Vagina (tissue), 2 donors: ENCODE data around the gene PRELID3B.

ENCODE experiments used
- POLR2A ChIP-seq, 2 donors: fragments of 450-650 bp; IDR thresholded peaks; one replicate each; pipeline ENCODE4 v1.6.1; 2017; ENCODE audit warnings: antibody characterized with exemption in 2 of 2, mild to moderate bottlenecking in 2 of 2, moderate library complexity in 2 of 2
- POLR2AphosphoS5 ChIP-seq, 2 donors: sonication (generic); formaldehyde crosslinking; IDR thresholded peaks; one replicate each; pipeline ENCODE4 v1.9.0; 2017; ENCODE audit warnings: antibody characterized with exemption in 2 of 2, mild to moderate bottlenecking in 2 of 2, low read depth in 1 of 2; ENCODE audit not compliant: insufficient read depth in 1 of 2
- TF ChIP-seq, protein P1 (sequence below), 3 experiments: fragments of 450-650 bp in 2 of 3; fragments of 200-600 bp in 1 of 3; sonication (generic) in 1 of 3; IDR thresholded peaks; one replicate each; pipeline ENCODE4 v1.5.1; 2017 to 2019; ENCODE audit warnings: antibody characterized with exemption in 3 of 3, mild to moderate bottlenecking in 2 of 3, moderate library complexity in 2 of 3

DNA sequence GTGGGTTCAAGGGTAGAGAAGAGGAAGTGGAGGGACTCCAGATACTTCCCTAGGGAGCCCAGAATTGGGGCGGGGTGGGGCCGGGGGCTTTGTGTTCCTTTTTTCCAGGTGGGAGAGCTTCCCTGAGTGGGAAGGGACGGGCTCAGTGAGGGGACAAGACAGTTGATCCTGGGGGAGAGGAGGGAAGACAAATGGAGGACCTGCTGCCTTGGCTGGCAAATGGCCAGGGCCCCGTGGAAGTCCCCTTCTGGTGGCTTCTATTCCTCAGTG lies 38.2 kb downstream of the PRELID3B start:
- TF ChIP-seq, protein P1, sequence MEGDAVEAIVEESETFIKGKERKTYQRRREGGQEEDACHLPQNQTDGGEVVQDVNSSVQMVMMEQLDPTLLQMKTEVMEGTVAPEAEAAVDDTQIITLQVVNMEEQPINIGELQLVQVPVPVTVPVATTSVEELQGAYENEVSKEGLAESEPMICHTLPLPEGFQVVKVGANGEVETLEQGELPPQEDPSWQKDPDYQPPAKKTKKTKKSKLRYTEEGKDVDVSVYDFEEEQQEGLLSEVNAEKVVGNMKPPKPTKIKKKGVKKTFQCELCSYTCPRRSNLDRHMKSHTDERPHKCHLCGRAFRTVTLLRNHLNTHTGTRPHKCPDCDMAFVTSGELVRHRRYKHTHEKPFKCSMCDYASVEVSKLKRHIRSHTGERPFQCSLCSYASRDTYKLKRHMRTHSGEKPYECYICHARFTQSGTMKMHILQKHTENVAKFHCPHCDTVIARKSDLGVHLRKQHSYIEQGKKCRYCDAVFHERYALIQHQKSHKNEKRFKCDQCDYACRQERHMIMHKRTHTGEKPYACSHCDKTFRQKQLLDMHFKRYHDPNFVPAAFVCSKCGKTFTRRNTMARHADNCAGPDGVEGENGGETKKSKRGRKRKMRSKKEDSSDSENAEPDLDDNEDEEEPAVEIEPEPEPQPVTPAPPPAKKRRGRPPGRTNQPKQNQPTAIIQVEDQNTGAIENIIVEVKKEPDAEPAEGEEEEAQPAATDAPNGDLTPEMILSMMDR (IDR thresholded peaks at IDR 0.05) = no peak
- TF ChIP-seq POLR2AphosphoS5 (IDR thresholded peaks at IDR 0.05; ENCODE audit: insufficient read depth in 1 of 2, low read depth in 1 of 2) (no peak), POLR2A (IDR thresholded peaks at IDR 0.05) (no peak)
